Sciatic nerve (tissue), 2 donors: ENCODE data around the gene SPPL3. TPM values are rescaled to one million over a fixed set of nuclear protein-coding genes. Genes with fewer than 3 reads are reported as not detected.
"Not testable (repeated sequence)": the region's sequence is repeated elsewhere in the genome, so short reads cannot be mapped to it uniquely, and the experiment has no call there.

Source experiments
- ATAC-seq: fragments of 200-7000 bp; cut with Tn5 transposase; one replicate; pipeline ENCODE4 v1.9.1; 2020; ENCODE audit warnings: mild to moderate bottlenecking, moderate library complexity
- DNase-seq: peaks from one replicate; pipeline ENCODE4 v3.0.0-alpha.2; 2020; ENCODE audit warnings: low spot score
- intact Hi-C: fragments of 100-400 bp; cut with DNase I; formaldehyde crosslinking; loops from one replicate; pipeline ENCODE4 v1.14.2; 2022
- total RNA-seq: library from RNA; stranded (reverse); fragmentation: NEBNext Ultra II Directional; extraction: Animal tissue kit (Norgen Biotek cat#: 25700); gene quantifications from one replicate; pipeline ENCODE4 v1.2.1, GENCODE V29; 2021
- donor health status: DM: no; HTN: no; CAD: no.
- donor health status: DM: no; HTN: no; CAD: no.

SPPL3 gene
- total RNA-seq, 1 donor from 2014 or later, result 58.5 TPM

DNA sequence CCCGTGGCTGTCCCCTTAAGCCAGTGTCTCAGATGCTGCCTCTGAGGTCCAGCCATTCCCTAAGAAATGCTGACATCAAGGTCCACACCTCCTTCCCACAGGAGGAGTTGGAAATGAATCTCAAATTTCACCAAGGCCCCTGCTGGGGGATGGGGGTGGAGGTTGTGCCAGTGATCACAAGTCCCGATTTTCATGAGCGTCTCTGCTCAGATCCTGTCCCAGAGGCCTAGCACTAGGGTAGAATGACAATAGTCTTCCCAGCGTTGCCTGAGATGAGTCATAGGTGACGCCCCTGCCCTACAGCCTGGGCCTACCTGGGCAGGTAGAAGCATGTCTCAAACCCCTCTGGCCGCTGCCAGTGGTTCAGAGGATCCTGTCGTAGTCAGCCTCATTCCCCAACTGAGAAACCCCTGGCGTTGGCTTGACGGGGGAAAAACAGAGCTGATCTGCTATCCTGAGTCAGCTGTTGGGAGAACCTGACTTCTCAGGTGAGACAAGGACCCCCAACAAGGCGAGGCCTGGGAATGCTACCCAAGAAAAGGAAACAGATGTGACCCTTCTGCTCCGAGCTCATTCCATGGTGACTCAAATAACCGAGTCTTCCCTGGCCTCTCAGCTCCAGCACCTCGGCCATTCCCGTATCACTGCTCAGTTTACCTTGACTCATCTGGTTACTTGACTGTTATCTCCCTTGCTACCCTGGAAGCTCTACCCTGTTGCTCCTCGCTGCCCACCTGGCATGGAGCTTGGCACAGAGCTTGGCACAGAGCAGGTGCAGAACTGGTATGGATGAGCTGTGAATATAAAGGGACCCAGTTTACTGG, 21.8 kb upstream of the SPPL3 start:
- ATAC-seq (no peak), DNase-seq (no peak)
- intact Hi-C loops, result no loop called here

DNA sequence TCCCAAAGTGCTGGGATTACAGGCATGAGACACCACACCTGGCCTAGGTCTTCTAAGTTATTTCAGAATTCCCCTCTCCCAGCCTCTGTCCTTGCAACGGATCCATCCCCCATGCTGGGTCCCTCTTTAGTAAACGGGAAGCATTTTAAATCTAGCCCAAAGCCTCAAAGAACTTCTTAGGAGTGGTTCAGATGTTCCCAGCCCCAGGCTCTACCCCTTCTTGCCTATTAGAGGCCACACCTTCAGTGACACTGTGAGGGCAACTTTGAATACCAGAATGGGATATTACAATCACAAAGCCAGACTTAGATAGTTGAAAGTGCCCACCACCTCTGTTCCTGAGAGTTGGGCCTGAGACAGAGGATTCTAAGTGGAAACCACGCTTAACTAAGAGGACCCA, 18.1 kb upstream of the SPPL3 start:
- no peak for ATAC-seq
- intact Hi-C loops, result no loop called here
- peak; percentile 0 for DNase-seq

DNA sequence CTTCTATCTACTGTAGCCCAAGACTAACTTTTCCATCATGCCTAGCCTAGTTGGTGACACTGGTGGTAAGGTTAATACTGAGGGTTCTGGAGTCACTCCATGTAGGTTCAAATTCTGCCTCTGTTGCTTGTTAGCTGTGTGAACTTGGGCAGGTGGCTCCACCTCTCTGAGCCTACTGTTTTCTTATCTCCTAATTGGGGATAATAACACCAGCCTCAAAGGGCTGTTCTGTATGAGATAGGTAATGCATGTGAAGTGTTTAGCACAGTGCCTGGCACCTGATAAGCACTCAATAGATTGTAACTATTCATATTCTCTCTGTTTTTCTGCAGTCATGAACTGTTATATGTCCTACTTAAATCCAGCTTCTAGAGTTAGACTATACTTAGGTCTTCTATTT, 17.5 kb upstream of the SPPL3 start:
- DNase-seq (no peak), ATAC-seq (no peak)
- intact Hi-C loops, result no loop called here

DNA sequence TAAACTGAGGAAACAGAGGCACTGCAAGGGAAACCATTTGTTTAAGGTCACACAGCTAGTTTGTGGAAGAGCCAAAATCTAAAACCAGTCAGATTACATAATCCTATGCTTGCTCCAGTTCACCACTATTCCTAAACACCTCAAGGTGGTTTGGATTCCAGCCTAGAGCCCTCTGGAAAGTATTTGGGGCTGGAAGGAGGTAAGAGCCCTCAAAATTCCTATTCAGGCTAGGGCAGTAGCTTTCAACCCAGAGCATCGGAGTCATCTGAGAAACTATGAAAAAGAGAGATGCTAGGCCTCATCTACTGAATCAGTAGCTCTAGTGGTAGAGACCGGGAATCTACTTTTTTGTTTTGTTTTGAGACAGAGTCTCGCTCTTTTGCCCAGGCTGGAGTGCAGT, 16.0 kb upstream of the SPPL3 start:
- intact Hi-C loops, result no loop called here
- no peak for ATAC-seq
- no peak for DNase-seq

DNA sequence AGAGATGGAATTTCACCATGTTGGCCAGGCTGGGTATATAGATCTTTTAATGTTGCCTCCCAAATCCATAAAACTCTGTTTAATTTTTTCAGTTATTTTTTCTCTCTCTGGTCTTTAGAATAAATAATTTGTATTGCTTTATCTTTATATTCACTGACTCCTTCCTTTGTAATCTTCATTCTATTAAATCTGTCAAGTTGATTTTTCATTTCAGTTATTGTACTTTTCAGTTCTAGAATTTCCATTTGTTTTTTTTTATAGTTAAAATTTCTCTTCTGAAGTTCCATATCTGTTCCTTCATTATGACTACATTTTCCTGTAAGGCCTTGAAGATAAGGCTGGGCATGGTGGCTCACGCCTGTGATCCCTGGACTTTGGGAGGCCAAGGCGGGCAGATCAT, 13.6 kb upstream of the SPPL3 start:
- ATAC-seq (no peak), DNase-seq (peak; percentile 9)
- intact Hi-C loops, result no loop called here

DNA sequence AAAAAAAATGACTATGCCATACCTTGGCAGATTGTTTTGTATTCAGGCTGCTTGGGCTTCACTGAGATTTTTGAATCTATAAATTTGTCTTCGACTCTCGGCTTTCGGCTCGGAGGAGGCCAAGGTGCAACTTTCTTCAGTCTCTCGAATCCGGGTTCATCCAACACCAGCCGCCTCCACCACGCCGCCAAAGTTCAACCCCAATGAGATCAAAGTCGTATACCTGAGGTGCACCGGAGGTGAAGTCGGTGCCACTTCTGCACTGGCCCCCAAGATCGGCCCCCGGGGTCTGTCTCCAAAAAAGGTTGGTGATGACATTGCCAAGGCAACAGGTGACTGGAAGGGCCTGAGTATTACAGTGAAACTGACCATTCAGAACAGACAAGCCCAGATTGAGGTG, 12.4 kb upstream of the SPPL3 start:
- intact Hi-C loops, result no loop called here
- DNase-seq, result peak; percentile 50
- ATAC-seq, result no peak

DNA sequence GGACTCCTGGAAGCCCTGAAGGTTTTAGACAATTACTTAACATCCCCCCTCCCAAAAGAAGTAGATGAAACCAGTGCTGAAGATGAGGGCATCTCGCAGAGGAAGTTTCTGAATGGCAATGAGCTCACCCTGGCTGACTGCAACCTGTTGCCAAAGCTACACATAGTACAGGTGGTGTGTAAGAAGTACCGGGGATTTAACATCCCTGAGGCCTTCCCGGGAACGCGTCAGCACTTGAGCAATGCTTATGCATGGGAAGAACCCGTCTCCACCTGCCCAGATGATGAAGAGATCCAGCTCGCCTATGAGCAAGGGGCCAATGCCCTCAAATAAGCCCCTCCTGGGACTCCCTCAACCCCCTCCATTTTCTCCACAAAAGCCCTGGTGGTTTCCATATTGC, 10.6 kb upstream of the SPPL3 start:
- intact Hi-C loops, result no loop called here
- peak; percentile 43 for DNase-seq
- ATAC-seq, result no peak

DNA sequence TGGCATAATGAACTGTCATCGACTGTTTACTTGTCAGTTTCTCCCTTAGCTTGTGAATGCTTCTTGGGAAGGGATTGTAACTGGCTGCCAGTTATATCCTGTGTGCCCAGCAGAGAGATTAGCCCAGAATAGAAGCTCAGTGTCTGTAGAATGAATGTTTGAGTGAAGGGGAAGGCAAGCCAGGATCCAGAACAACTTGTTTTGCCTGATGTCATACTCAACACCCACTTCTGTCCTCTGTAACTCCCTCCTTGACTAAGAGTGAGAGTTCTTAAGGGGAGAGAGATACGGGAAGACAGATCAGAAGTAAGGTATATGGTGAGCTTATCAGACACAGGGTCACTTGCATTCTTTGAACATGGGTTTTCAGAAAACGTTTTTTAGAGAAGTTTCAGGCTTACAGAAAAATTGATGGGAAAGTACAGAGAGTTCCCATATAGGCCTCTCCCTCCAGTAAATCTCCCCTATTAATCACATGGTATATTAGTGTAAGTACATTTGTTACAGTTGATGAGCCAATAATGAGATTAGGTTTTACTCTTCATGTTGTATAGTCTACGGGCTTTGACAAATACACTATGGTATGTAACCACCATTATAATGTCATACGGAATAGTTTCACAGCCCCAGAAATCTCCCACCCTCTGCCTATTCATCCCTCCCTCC, 5.6 kb upstream of the SPPL3 start:
- ATAC-seq, result no peak
- no peak for DNase-seq
- intact Hi-C loops, result no loop called here

DNA sequence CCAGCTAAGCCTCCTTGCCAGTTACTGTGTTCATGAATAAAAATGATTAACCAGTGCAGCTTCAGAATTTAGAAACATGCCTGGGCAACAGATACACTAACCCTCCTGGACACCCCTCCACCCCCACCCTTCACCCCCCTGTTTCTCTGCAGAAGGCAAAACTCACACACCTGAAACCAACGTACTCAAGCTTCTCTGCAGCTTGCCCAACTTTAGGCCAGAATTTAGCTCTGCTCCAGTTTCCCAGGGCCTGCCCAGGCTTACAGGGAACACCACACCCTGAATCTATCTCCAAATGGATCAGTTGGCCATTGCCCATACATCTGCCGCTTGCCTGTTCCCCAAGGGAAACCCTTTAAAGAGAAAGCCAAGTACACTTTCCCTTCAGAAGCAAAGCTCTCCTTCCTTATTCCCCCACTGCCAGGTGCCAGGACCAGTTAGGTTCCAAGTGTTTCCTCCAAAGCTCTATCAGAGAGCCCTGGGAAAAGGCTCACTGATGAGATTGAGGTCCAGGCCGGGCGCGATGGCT, 1.8 kb upstream of the SPPL3 start:
- intact Hi-C loops, result no loop called here
- DNase-seq, result no peak
- ATAC-seq, result no peak

DNA sequence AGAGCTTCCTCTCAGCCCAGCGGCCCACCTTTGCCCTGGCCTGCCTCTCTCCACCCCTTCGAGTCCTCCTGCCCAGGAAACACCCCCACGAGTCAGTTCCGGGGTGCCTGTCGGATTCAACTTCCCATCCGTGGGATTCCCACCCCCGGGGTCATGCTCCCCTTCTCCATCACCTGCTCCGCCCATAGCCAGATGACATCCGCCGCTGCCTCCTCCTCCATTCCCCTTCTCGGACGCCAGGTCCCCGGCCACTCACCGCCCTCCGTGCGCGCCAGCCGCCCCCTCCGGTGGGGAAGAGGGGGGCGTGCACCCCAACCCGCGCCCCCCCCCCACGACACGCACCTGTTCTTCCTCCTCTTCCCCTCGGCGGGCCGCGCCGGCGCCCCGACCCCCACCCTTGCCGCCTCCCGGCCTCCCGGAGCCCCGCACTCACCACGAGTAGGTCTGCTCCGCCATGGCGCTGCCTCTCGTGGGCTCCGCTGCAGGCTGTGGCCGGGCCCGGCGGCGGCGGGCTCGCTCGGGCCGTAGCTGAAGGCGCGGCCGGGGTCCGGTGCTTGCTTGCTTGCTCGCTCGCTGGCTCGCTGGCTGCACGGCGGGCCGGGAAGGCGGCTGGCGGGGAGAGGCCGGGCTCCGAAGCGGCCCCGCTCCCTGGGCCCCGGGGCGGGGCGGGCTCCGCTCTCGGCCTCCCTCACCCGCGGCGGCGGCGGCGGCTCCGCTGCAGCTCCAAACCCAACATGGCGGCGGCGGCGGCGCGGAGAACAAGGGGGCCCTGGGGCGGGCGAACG, 554 bp downstream of the SPPL3 start:
- DNase-seq (peak; percentile 75), ATAC-seq (peak; percentile 60)
- intact Hi-C loops, result no loop called here

DNA sequence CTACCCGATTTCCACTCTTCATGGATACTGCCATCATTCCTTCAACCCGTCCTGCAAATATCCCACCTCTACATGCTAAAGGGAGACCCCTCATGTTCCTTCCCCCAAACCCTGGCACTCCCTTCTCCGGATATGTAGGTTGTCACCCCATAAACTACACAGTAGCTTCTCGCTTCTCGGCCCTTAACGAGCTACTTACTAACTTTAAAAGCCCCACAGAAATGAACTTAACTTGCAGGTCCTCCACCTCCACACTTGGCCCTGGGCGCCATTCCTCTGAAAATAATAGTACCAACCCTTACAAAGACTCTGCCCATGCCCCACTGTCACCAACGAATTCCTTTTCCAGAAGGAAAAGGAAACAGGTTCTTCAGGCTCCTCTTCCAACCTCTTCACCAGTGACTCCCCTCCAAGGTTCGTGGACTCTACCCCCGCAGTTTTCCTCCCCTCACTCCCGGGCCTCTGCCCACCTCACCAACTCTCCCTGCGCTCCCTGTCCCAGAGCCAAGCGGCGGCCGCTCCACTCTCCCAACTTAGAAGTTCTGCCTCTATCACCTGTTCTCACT, 1.2 kb downstream of the SPPL3 start:
- intact Hi-C loops, result no loop called here
- no peak for ATAC-seq
- no peak for DNase-seq

DNA sequence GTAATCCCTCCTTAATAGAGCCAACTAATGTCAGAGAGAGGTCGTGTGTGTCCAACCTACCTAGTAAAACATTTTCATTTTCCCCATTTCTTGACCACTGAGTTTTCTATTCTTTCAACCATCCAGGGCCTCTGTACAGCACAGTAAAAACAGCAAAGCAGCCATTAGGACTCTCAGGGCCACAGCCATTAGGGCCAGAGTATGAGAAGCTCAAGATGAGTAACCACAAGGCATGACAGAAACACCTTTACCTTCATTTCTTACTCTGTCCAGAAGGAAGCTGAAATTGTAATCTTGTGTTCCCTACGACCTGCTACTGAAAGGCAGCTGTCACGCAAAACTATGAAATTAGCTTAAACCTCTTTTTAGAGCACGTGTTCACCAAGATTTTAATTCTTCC, 2.3 kb downstream of the SPPL3 start:
- DNase-seq (no peak), ATAC-seq (no peak)
- intact Hi-C loops, result no loop called here

DNA sequence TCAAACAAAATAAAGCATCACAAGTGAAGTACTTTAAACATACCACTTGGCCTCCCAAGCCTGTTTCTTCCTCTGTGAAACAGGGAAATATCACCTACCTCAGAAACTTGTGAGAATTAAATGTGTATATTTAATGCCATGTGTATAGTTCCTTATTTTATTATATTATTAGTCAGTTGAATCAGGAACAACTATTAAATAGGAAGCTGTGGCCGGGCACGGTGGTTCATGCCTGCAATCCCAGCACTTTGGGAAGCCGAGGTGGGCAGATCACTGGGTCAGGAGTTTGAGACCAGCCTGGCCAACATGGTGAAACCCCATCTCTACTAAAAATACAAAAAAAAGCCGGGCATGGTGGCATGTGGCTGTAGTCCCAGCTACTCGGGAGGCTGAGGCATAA, 3.1 kb downstream of the SPPL3 start:
- intact Hi-C loops, DNase-seq: not testable (repeated sequence)

DNA sequence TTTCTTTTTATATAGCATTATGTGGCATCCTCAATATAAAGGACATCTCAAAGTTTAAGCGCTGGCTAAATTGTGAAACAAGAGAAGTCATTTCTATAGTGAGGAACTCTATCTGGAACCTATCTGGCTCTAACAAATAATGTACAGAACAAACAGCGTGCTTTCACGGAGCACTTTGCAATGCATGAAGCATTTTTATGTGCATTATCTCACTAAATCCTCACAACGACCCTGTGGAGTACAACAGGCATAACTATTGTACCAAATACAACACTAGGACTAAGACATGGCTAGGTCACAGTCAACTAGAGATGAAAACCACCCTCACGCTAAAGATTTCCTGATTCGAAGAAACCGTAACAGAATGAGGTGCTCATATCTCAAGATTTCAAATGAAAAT, 8.6 kb downstream of the SPPL3 start:
- ATAC-seq (no peak), DNase-seq (no peak)
- intact Hi-C loops, result no loop called here

More for the DNA sequence above, 3.1 kb downstream of the SPPL3 start:
- not testable (repeated sequence) for ATAC-seq

DNA sequence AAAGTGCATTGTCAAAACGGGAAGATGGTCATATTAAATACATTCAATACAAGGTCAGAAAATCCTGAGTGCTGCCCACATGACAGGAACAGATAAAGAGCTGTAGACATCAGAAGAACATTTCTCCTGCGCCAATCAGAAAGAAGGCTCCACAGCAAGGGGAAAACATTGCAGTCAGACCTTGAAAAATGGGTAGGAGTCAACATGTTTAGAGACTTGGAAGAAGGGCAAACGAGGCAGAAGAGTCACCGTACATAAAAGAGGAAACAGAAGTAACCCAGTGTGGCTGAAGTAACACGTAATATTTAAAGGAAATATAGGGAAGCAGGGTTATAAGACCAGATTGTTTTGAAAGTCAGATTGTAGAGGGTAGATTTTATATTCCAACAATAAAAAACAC, 11.9 kb downstream of the SPPL3 start:
- intact Hi-C loops, result no loop called here
- DNase-seq (no peak), ATAC-seq (no peak)

DNA sequence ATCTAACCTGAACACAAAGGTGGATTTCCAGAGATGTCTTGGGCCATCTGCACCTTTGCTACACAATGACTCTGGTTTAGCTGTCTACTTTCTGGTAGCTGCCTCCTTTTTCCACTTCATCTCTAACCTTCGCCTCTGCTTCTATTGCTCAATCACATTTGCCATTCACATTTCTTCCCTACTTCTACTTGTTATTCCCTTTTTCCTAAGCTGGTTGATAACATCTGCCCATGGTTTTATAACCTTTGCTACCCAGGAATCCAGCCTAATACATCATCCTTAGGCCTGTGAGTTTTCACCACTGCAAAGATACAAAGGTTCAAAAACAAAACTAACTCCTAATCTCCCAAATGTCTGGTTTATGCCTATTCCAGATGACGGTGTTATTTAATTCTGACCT, 13.2 kb downstream of the SPPL3 start:
- ATAC-seq, result peak; percentile 30

DNA sequence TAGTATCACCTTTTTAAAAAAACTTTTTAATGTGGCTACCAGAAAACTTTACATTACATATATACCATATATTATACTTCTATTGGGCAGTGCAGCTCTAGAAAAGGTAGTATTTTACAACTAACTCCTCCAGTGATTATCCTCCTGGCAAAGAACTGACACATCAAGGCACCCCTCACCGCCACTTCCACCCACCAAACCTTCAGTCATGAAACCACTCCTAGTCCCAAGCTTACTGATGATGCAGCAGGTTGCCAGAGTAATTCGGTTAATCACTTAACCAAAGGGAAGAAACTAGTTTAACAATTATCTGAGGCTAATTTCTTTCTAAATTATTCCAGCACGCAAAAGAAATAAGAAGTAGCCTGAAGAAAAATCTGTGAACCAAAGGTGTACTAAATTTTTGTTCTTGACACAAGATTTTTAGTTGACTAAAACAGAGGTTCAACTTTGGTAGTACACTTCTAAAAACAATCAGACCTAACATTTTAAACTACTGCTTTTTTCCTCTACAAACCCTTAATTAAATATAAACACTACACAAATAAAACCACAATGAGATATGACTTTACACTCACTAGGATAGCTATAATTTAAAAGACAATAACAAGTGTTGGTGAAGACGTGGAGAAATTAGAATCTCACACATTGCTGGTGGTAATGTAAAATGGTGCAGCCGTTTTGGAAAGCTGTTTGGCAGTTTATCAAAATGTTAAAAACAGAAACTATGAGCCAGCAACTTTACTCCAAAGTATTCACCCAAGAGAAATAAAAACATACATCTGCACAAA, 16.7 kb downstream of the SPPL3 start:
- ATAC-seq (no peak), DNase-seq (no peak)
- intact Hi-C loops, result no loop called here

More for the DNA sequence above, 13.2 kb downstream of the SPPL3 start:
- intact Hi-C loops, result no loop called here
- DNase-seq, result no peak

DNA sequence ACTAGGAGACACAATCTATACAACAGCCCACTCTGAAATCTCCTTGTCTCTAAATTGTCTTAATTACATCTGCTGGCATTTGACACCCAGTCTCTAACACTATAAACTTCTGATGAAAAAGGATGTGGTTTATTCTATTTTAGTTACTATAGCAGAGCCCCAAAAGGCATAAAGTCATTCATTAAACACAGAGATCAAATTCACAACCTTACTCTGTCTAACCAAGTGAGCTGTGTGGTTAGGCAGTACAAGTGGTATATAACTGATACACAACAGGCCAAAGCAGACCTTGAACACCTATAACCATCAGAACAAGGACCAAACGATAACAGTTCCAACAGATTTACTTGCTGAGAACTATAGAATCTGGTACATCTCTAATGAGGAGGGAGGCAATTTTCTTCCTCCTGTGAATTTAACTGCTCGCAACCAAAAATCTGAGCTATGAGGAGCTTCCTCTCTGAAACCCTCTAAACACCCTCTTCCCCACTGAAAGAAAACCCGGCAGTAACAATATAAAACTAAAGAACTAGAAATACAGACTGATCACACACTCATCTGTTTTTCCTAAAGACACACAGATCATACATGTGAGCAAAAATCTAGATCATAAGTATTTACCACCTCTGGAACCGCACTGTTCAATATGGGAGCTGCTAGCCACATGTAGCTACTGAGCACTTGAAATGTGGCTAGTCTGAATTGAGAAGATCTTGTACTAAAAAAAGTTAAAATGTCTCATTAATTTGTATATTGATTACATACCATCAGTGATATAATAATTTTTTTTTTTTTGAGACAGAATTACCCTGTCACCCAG, 17.7 kb downstream of the SPPL3 start:
- intact Hi-C loops, result no loop called here
- DNase-seq, result no peak
- no peak for ATAC-seq
